Measurements from ENCODE around the gene FBXL7.

The FBXL7 gene

DNA sequence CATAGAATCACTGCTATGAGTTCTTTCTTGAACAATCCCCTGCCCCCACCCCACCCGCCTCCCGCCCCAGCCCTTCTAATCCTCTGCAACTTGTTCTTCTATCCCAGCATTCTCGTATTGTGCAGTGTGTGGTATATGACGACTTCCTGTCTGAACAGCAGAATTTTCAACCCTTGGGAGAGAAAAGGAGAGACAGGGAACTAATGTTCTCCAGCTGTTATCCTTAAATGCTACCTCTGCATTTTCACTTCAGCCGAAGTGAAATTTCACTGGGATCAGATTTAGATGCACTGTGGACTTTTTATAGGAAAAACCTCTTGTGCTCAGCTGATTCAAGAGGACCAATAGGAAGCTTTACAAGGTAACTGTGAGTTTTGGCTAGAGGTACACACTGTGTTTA lies 2.2 kb downstream of the FBXL7 start:
- no peak for DNase-seq (ENCODE audit: low read depth)

DNA sequence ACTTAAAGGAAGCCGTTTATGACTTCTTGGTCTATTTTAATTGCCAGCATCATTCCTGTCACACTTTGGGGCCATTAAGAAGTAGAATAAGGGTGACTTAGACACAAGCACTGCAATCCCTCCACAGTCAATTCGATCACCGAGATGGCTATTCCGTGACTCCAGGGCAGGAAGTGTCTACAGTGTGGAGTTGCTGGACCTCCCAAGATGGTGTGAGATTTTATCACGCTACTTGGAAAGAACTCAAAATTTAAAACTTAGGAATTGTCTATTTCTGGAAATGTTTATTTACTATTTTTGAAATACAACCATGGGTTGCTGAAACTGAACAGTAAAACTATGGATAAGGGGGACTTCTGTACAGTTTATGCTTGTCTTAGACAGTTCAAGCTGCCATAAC lies 6.2 kb downstream of the FBXL7 start:
- DNase-seq (ENCODE audit: low read depth) = no peak

- DNase-seq (ENCODE audit: low read depth) = no peak
These were observed 6.9 kb downstream of the FBXL7 start for GRCh38 chr5:15506897-15507296.

GRCh38 chr5:15510092-15510491 lies 10.1 kb downstream of the FBXL7 start:
- DNase-seq (ENCODE audit: low read depth) = no peak

GRCh38 chr5:15510831-15511230 lies 10.9 kb downstream of the FBXL7 start:
- no peak for DNase-seq (ENCODE audit: low read depth)

- DNase-seq (ENCODE audit: low read depth) = no peak
These were observed 13.5 kb downstream of the FBXL7 start for GRCh38 chr5:15513431-15513830.

DNA sequence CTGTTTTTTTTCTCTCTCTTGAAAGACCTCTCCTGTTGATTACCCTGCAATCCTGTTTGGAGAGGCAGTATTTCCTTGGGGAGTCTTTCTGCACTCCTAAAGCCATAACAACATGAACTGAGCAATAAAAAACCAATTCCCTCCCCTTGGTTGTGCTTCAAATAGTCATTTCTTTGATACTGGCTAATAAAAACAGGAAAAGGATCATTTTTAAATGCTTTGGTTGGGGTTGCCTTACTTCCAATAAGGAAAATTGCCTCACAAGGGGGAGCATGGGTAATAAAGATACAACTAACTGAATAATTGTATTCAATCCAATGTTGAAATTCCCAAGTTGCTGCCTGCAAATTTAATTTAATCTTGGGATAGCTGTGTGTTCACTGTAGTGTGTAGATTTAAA lies 13.9 kb downstream of the FBXL7 start:
- DNase-seq (ENCODE audit: low read depth) = no peak

- no peak for DNase-seq (ENCODE audit: low read depth)
These were observed 15.2 kb downstream of the FBXL7 start for GRCh38 chr5:15515229-15515628.

- DNase-seq (ENCODE audit: low read depth) = no peak
These were observed 16.5 kb downstream of the FBXL7 start for GRCh38 chr5:15516486-15516885.

- DNase-seq (ENCODE audit: low read depth) = no peak
These were observed 18.8 kb downstream of the FBXL7 start for GRCh38 chr5:15518786-15519185.

- DNase-seq (ENCODE audit: low read depth) = no peak
These were observed 20.9 kb downstream of the FBXL7 start for GRCh38 chr5:15520856-15521255.

- DNase-seq (ENCODE audit: low read depth) = no peak
These were observed 21.6 kb downstream of the FBXL7 start for GRCh38 chr5:15521381-15522186.

GRCh38 chr5:15522187-15522520 lies 22.2 kb downstream of the FBXL7 start:
- no peak for DNase-seq (ENCODE audit: low read depth)

DNA sequence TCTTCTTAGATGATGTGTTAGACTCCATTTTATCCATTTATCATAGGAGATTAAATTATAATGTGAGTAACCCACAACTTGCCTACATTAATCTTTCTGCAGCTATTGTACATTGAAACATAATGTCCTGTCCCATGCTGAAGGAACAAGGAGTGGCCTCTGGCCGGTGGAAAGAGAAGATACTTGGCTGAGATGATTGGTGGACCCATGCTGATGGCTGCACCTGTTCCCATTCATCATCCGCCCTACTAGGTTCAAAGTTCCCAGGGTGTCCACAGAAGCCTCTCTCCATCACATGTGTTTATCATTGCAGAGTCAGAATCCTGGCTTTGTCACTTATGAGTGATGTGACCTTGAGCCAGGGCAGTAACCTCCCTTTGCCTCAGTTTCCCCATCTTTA lies 24.7 kb downstream of the FBXL7 start:
- DNase-seq (ENCODE audit: low read depth) = no peak

GRCh38 chr5:15525703-15526275 lies 25.8 kb downstream of the FBXL7 start:
- no peak for DNase-seq (ENCODE audit: low read depth)

DNA sequence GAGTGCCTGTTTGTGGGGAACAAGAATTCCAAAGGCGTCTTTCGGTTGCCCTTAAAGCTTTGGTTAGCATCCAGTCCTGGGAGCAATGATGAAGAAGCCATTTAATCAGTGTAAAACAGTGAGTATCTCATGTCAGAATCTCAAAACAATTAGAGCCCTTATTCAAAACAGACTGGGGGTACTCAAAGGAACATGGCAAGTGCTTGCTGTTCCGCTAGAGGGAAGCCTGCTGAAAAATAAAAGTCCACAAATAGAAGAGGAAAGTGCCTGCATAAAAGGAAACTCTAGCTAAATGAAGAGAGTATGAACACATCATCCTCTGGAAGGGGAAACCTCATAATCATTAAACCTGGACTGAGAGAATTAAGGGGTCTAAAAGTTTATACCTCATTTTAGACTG lies 26.4 kb downstream of the FBXL7 start:
- no peak for DNase-seq (ENCODE audit: low read depth)

DNA sequence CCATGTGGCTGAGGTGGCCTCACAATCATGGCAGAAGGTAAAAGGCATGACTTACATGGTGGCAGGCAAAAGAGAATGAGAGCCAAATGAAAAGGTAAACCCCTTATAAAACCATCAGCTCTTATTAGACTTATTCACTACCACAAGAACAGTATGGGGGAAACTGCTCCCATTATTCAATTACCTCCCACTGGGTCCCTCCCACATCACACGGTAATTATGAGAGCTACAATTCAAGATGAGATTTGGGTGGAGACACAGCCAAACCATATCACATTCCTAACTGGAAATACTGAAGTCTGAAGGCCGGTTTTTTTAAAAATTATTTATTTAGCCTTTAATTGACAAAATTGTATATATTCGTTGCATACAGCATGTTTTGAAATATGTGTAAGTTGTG lies 28.5 kb downstream of the FBXL7 start:
- DNase-seq (ENCODE audit: low read depth) = no peak

- DNase-seq (ENCODE audit: low read depth) = no peak
These were observed 29.0 kb downstream of the FBXL7 start for GRCh38 chr5:15529013-15529412.

DNA sequence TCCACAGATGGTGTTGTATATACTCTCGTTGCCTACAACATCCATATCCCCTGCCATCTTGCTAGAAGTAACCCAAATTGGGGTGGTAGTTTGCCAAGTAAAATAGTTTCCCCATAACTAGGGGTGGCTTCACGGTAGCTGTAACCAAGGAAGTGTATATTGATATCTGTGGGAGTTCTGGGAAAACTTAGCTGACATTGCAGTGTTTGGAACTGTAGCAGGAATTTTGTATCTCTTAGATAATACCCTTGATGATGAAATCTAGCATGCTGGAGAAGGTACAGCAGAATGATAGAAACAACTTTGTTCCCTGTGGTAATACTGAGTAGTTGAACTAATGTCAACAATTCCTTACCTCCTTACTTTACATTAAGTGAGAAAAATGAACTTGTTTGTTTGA lies 29.8 kb downstream of the FBXL7 start:
- no peak for DNase-seq (ENCODE audit: low read depth)

DNA sequence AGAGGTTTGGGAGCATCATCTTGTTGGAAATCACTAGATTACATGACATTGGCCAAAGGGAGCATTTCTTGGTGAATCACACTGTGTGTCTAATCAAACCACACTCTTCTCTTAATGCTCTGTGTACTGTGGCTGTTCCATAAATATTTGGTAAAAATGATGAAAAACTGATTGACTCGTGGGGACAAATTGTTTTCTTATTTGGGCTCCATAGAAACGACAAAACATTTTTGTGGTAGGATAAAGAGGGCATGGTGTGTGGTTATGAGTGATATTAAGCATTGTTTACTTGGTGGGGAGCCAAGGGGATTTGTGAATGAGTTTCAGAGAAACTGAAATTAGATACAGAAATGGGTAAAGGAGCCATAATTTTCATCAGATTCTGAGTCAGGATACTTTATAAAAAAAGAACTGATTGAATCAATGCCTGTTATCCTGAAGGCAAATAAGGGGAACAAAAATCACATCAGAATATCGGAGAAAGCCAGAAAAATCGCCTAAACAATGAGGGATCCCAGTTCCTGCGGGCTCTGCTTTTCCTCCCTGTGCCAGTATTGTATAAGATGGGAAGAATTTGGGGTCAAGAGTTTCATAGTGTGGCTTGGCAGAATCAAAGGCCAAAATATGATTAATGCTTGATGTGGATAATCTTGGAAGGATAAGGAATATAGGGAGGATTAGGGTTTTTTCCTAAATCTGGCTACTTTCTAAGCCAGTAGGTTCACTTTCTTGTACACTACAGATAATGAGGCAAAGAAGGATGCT lies 33.3 kb downstream of the FBXL7 start:
- DNase-seq (ENCODE audit: low read depth) = no peak

- no peak for DNase-seq (ENCODE audit: low read depth)
These were observed 36.0 kb downstream of the FBXL7 start for GRCh38 chr5:15535938-15536337.

DNA sequence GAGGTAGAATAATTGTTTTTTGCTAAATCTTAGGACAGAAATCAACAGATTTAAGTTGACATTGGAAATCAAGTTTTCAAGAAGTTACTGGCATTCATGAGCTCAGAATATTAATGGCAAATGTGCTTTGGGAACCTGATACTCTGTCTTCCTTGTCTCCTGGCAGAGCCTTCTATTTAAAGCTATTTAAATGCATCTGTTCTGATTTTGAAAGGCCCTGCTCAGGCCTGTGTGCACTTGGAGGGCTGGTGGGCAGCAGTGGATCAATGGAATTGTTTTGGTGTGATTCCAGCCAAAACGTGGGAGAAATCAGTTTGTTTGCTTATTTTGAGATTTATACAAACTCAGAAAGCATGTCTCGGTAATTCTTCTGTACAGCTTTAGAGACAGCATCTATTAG lies 38.5 kb downstream of the FBXL7 start:
- DNase-seq (ENCODE audit: low read depth) = no peak

DNA sequence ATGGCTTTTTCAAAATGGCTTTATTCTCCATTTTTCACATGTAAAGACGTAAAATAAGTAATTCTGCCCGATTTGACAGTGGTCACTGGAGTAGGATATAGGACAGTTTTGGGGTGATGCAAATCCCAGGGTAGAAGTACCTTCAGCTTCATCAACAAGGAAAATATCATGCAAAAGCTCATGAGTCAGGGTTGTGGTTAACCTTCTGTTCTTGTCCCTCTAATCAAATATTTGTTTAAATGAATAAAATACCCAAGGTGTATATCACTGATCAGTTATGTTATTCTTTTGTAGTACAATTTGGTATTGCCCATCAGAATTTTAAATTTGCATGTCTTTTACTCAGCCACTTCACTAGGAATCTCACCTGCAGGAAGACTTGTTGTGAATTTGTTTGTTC lies 40.0 kb downstream of the FBXL7 start:
- no peak for DNase-seq (ENCODE audit: low read depth)
